ENCODE results near the gene ALOX12.
A peak's percentile ranks its signal among the peaks of the same experiment; 100 is the strongest.
"Not testable (repeated sequence)": the region's sequence is repeated elsewhere in the genome, so short reads cannot be mapped to it uniquely, and the experiment has no call there.

ALOX12 gene

GRCh38 chr17:6995500-6996255 is at the start of gene ALOX12:
Gene ALOX12 (plus strand): TSS chr17:6996049. CDS start chr17:6996118, 69 bp downstream.
- no peak for DNase-seq

- DNase-seq, result no peak
These were observed 48.1 kb upstream of the ALOX12 start for GRCh38 chr17:6947745-6948144.

- DNase-seq, result peak; percentile 80
These were observed 47.3 kb upstream of the ALOX12 start for GRCh38 chr17:6948562-6948961.

GRCh38 chr17:6948976-6949375 is 46.9 kb upstream of the ALOX12 start:
- no peak for DNase-seq

GRCh38 chr17:6950938-6951337 is 44.9 kb upstream of the ALOX12 start:
- DNase-seq, result not testable (repeated sequence)

- DNase-seq, result no peak
These were observed 42.2 kb upstream of the ALOX12 start for GRCh38 chr17:6953689-6954088.

GRCh38 chr17:6959700-6960099 is 36.1 kb upstream of the ALOX12 start:
- no peak for DNase-seq

- no peak for DNase-seq
These were observed 26.5 kb upstream of the ALOX12 start for GRCh38 chr17:6969323-6969726.

GRCh38 chr17:6970992-6971391 is 24.9 kb upstream of the ALOX12 start:
- no peak for DNase-seq

GRCh38 chr17:6979440-6979839 is 16.4 kb upstream of the ALOX12 start:
- not testable (repeated sequence) for DNase-seq

GRCh38 chr17:6981426-6981825 is 14.4 kb upstream of the ALOX12 start:
- DNase-seq, result no peak

- no peak for DNase-seq
These were observed 10.6 kb upstream of the ALOX12 start for GRCh38 chr17:6985266-6985665.

GRCh38 chr17:6986676-6987075 is 9.2 kb upstream of the ALOX12 start:
- no peak for DNase-seq

GRCh38 chr17:6989779-6990178 is 6.1 kb upstream of the ALOX12 start:
- no peak for DNase-seq

- not testable (repeated sequence) for DNase-seq
These were observed 2.2 kb upstream of the ALOX12 start for GRCh38 chr17:6993613-6994056.

GRCh38 chr17:6994118-6994598 is 1.7 kb upstream of the ALOX12 start:
- DNase-seq, result no peak

GRCh38 chr17:6994666-6995256 is 1.1 kb upstream of the ALOX12 start:
- no peak for DNase-seq

GRCh38 chr17:6996256-6997011 is 585 bp downstream of the ALOX12 start:
- no peak for DNase-seq

GRCh38 chr17:6997171-6997570 is 1.3 kb downstream of the ALOX12 start:
- no peak for DNase-seq

- no peak for DNase-seq
These were observed 3.1 kb downstream of the ALOX12 start for GRCh38 chr17:6998855-6999508.

- DNase-seq, result no peak
These were observed 5.6 kb downstream of the ALOX12 start for GRCh38 chr17:7001318-7001961.

- no peak for DNase-seq
These were observed 6.6 kb downstream of the ALOX12 start for GRCh38 chr17:7002288-7003047.

Measured in inflammatory macrophage treated with lipopolysaccharide for 4 hours (primary cell).